Measurements from ENCODE around the gene BEAN1.

DNA sequence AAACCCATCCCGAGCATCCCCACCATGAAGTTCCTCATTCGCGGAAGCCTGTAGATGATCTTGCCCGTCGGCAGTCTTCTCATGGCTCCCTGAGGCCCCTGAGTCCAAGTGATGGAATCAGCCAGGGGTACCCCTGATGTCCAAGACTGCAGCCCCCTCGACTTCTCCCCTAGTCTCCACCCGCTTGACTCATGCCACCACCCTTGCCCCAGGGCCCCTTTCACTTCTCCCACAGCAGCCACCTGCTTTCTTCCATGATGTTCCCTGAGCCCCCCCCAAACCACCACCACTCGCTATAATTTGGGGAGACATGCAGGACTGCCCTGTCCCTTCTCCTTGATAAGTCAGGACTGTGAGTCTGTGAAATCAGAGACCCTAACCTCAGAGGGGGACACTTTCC, 11.4 kb downstream of the BEAN1 start:
- TF ChIP-seq, protein P1, sequence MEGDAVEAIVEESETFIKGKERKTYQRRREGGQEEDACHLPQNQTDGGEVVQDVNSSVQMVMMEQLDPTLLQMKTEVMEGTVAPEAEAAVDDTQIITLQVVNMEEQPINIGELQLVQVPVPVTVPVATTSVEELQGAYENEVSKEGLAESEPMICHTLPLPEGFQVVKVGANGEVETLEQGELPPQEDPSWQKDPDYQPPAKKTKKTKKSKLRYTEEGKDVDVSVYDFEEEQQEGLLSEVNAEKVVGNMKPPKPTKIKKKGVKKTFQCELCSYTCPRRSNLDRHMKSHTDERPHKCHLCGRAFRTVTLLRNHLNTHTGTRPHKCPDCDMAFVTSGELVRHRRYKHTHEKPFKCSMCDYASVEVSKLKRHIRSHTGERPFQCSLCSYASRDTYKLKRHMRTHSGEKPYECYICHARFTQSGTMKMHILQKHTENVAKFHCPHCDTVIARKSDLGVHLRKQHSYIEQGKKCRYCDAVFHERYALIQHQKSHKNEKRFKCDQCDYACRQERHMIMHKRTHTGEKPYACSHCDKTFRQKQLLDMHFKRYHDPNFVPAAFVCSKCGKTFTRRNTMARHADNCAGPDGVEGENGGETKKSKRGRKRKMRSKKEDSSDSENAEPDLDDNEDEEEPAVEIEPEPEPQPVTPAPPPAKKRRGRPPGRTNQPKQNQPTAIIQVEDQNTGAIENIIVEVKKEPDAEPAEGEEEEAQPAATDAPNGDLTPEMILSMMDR (IDR thresholded peaks at IDR 0.05), result no peak
- TF ChIP-seq POLR2AphosphoS5 (IDR thresholded peaks at IDR 0.05) (no peak), POLR2A (IDR thresholded peaks at IDR 0.05) (no peak)
